Raji (cell line): Measurements from ENCODE around the gene SLC26A8.

Experiments used
- POLR2A ChIP-seq: IDR thresholded peaks from 2 replicates; pipeline ENCODE4 v1.6.1; 2011; ENCODE audit warnings: low read depth, low read length, control low read depth; ENCODE audit not compliant: insufficient read depth

SLC26A8 gene

GRCh38 chr6:36054956-36055355 is 30.5 kb upstream of the SLC26A8 start:
- no peak for TF ChIP-seq POLR2A

GRCh38 chr6:36054415-36054814 is 30.0 kb upstream of the SLC26A8 start:
- TF ChIP-seq POLR2A, result no peak

- TF ChIP-seq POLR2A, result no peak
These were observed 29.4 kb upstream of the SLC26A8 start for GRCh38 chr6:36053878-36054277.

- no peak for TF ChIP-seq POLR2A
These were observed 27.7 kb upstream of the SLC26A8 start for GRCh38 chr6:36052097-36052496.

- TF ChIP-seq POLR2A, result no peak
These were observed 26.7 kb upstream of the SLC26A8 start for GRCh38 chr6:36050947-36051710.

- TF ChIP-seq POLR2A, result no peak
These were observed 25.9 kb upstream of the SLC26A8 start for GRCh38 chr6:36050305-36050704.

- no peak for TF ChIP-seq POLR2A
These were observed 25.1 kb upstream of the SLC26A8 start for GRCh38 chr6:36049582-36049981.

GRCh38 chr6:36042618-36043260 is 18.3 kb upstream of the SLC26A8 start:
- no peak for TF ChIP-seq POLR2A

GRCh38 chr6:36040958-36041357 is 16.5 kb upstream of the SLC26A8 start:
- no peak for TF ChIP-seq POLR2A

GRCh38 chr6:36039112-36039511 is 14.7 kb upstream of the SLC26A8 start:
- TF ChIP-seq POLR2A, result no peak

- TF ChIP-seq POLR2A, result no peak
These were observed 13.9 kb upstream of the SLC26A8 start for GRCh38 chr6:36038120-36038876.

GRCh38 chr6:36035225-36035624 is 10.8 kb upstream of the SLC26A8 start:
- TF ChIP-seq POLR2A, result no peak

GRCh38 chr6:36034441-36034840 is 10.0 kb upstream of the SLC26A8 start:
- TF ChIP-seq POLR2A, result no peak

- TF ChIP-seq POLR2A, result no peak
These were observed 9.5 kb upstream of the SLC26A8 start for GRCh38 chr6:36033935-36034334.

GRCh38 chr6:36032261-36032660 is 7.8 kb upstream of the SLC26A8 start:
- TF ChIP-seq POLR2A, result no peak

GRCh38 chr6:36029464-36029863 is 5.0 kb upstream of the SLC26A8 start:
- no peak for TF ChIP-seq POLR2A

- TF ChIP-seq POLR2A, result peak; percentile 27; the same call in 1 of the 2 replicates
These were observed 4.5 kb upstream of the SLC26A8 start for GRCh38 chr6:36028877-36029324.
